Measurements from ENCODE around the gene APOB. TPM values are rescaled to one million over a fixed set of nuclear protein-coding genes. Genes with fewer than 3 reads are reported as not detected.
A peak's percentile ranks its signal among the peaks of the same experiment; 100 is the strongest.

The APOB gene
- total and polyA plus RNA-seq, 2 of the 13 experiments (the other 11 are each of a cell fraction or from before 2014, with no cell fraction given): 1,569 to 2,515 TPM

DNA sequence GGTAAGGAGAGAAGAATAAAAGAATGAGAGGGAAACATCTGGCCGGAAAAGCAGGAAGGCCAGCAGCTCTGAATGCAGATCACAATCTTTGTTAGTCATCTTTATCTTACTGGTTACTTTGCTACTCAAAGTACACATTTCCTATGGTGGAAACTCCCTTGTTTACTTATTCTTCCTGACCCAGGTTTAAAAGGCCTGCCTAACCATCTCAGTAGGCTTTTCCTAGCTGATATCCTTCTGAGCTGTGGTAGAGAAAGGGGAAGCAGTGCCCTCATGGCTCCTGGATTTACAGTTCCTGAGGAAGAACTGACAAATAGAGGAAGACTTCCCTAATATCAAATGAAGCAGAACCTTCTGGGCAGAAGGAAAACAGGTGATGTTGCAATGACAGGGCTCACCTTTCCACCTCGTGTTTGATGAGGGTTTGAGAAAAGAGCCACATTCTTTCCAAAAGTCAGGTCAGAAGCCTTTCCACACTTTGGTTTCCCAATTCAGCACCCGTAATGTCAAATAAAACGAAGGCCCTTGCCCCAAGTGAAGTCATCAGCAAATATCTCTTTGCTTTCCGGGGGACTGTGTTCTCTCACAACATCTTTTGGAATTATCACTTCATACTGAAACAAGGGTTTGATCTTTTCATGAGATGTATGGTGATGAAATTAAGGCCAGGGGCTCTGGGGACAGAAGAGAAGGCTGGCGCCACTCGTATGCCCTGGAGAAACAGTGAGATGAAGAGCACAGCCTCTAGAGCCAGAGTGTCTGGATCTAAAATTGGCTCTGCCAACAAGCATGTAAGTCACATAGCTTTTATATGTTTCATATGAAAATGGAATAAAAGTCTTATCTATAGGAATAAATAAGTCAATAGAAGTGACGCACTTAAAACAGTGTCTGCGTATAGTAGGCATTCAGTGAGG, 26.7 kb upstream of the APOB start (continued):
- TF ChIP-seq, protein P1, sequence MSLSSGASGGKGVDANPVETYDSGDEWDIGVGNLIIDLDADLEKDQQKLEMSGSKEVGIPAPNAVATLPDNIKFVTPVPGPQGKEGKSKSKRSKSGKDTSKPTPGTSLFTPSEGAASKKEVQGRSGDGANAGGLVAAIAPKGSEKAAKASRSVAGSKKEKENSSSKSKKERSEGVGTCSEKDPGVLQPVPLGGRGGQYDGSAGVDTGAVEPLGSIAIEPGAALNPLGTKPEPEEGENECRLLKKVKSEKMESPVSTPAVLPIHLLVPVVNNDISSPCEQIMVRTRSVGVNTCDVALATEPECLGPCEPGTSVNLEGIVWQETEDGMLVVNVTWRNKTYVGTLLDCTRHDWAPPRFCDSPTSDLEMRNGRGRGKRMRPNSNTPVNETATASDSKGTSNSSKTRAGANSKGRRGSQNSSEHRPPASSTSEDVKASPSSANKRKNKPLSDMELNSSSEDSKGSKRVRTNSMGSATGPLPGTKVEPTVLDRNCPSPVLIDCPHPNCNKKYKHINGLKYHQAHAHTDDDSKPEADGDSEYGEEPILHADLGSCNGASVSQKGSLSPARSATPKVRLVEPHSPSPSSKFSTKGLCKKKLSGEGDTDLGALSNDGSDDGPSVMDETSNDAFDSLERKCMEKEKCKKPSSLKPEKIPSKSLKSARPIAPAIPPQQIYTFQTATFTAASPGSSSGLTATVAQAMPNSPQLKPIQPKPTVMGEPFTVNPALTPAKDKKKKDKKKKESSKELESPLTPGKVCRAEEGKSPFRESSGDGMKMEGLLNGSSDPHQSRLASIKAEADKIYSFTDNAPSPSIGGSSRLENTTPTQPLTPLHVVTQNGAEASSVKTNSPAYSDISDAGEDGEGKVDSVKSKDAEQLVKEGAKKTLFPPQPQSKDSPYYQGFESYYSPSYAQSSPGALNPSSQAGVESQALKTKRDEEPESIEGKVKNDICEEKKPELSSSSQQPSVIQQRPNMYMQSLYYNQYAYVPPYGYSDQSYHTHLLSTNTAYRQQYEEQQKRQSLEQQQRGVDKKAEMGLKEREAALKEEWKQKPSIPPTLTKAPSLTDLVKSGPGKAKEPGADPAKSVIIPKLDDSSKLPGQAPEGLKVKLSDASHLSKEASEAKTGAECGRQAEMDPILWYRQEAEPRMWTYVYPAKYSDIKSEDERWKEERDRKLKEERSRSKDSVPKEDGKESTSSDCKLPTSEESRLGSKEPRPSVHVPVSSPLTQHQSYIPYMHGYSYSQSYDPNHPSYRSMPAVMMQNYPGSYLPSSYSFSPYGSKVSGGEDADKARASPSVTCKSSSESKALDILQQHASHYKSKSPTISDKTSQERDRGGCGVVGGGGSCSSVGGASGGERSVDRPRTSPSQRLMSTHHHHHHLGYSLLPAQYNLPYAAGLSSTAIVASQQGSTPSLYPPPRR (CRISPR knock-in tag; IDR thresholded peaks at IDR 0.05; ENCODE audit: borderline replicate concordance): peak; percentile 93
- TF ChIP-seq ZNF777 (CRISPR knock-in tag; IDR thresholded peaks at IDR 0.05) (0 out of 2 replicates have a peak, but pooled peaks have one; percentile 39), SNAI1 (CRISPR knock-in tag; IDR thresholded peaks at IDR 0.05; ENCODE audit: borderline replicate concordance) (peak; percentile 87; the same call in 1 of the 2 replicates), TGIF2 (CRISPR knock-in tag; IDR thresholded peaks at IDR 0.05) (peak; percentile 90; the same call in 1 of the 2 replicates), SKI (IDR thresholded peaks at IDR 0.05; ENCODE audit: partially characterized antibody) (peak; percentile 61), ATF1 (CRISPR knock-in tag; IDR thresholded peaks at IDR 0.05) (peak; percentile 42), ZNF251 (CRISPR knock-in tag; IDR thresholded peaks at IDR 0.05) (no peak), ZNF816 (CRISPR knock-in tag; IDR thresholded peaks at IDR 0.05; ENCODE audit: borderline replicate concordance) (peak; percentile 42; the same call in 1 of the 2 replicates), ZNF33B (CRISPR knock-in tag; IDR thresholded peaks at IDR 0.05) (0 out of 2 replicates have a peak, but pooled peaks have one; percentile 5), GZF1 (CRISPR knock-in tag; IDR thresholded peaks at IDR 0.05) (peak; percentile 7; the same call in 1 of the 2 replicates), ZFP37 (CRISPR knock-in tag; IDR thresholded peaks at IDR 0.05; ENCODE audit: borderline replicate concordance) (peak; percentile 59; the same call in 1 of the 2 replicates), RXRA (CRISPR knock-in tag; IDR thresholded peaks at IDR 0.05) (peak; percentile 66; the same call in 1 of the 2 replicates), NR3C1 (CRISPR knock-in tag; IDR thresholded peaks at IDR 0.05) (no peak)
- TF ChIP-seq, protein P2, sequence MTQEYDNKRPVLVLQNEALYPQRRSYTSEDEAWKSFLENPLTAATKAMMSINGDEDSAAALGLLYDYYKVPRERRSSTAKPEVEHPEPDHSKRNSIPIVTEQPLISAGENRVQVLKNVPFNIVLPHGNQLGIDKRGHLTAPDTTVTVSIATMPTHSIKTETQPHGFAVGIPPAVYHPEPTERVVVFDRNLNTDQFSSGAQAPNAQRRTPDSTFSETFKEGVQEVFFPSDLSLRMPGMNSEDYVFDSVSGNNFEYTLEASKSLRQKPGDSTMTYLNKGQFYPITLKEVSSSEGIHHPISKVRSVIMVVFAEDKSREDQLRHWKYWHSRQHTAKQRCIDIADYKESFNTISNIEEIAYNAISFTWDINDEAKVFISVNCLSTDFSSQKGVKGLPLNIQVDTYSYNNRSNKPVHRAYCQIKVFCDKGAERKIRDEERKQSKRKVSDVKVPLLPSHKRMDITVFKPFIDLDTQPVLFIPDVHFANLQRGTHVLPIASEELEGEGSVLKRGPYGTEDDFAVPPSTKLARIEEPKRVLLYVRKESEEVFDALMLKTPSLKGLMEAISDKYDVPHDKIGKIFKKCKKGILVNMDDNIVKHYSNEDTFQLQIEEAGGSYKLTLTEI (CRISPR knock-in tag; conservative IDR thresholded peaks at IDR 0.05): no peak
- TF ChIP-seq, protein P3, sequence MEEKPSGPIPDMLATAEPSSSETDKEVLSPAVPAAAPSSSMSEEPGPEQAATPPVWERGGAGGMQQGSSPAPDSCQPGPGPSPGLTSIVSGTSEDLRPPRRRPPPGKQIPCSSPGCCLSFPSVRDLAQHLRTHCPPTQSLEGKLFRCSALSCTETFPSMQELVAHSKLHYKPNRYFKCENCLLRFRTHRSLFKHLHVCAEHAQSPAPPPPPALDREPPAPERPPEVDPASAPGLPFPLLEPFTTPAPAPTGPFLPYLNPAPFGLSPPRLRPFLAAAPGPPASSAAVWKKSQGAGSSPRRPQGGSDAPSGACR (CRISPR knock-in tag; IDR thresholded peaks at IDR 0.05): no peak
- TF ChIP-seq, protein P4, sequence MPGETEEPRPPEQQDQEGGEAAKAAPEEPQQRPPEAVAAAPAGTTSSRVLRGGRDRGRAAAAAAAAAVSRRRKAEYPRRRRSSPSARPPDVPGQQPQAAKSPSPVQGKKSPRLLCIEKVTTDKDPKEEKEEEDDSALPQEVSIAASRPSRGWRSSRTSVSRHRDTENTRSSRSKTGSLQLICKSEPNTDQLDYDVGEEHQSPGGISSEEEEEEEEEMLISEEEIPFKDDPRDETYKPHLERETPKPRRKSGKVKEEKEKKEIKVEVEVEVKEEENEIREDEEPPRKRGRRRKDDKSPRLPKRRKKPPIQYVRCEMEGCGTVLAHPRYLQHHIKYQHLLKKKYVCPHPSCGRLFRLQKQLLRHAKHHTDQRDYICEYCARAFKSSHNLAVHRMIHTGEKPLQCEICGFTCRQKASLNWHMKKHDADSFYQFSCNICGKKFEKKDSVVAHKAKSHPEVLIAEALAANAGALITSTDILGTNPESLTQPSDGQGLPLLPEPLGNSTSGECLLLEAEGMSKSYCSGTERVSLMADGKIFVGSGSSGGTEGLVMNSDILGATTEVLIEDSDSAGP (CRISPR knock-in tag; IDR thresholded peaks at IDR 0.05; ENCODE audit: borderline replicate concordance): no peak; the same call in 1 of the 2 replicates
- TF ChIP-seq, protein P5, sequence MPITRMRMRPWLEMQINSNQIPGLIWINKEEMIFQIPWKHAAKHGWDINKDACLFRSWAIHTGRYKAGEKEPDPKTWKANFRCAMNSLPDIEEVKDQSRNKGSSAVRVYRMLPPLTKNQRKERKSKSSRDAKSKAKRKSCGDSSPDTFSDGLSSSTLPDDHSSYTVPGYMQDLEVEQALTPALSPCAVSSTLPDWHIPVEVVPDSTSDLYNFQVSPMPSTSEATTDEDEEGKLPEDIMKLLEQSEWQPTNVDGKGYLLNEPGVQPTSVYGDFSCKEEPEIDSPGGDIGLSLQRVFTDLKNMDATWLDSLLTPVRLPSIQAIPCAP (CRISPR knock-in tag; IDR thresholded peaks at IDR 0.05; ENCODE audit: low read depth): no peak

Measured in HepG2 (cell line).